ENCODE measurements around the gene FAM78A.

GRCh38 chr9:131275332-131276093 is 797 bp downstream of the FAM78A start:
- TF ChIP-seq POLR2AphosphoS5 (IDR thresholded peaks at IDR 0.05) (no peak), POLR2A (IDR thresholded peaks at IDR 0.05) (no peak)

All from sigmoid colon (tissue), 4 donors.